ENCODE measurements around the gene PDCD10.

GRCh38 chr3:167762296-167762695, 27.6 kb upstream of the PDCD10 start:
- TF ChIP-seq POLR2AphosphoS5 (IDR thresholded peaks at IDR 0.05; ENCODE audit: low read depth, low read length) (no peak), POLR2A (IDR thresholded peaks at IDR 0.05; ENCODE audit: low read depth, low read length) (no peak), TAF1 (IDR thresholded peaks at IDR 0.05; ENCODE audit: low read depth, low read length) (no peak), POU2F2 (IDR thresholded peaks at IDR 0.05; ENCODE audit: low read depth, low read length) (no peak), SPI1 (IDR thresholded peaks at IDR 0.05; ENCODE audit: low read depth, low read length) (no peak), PAX5 (IDR thresholded peaks at IDR 0.05; ENCODE audit: insufficient read depth, low read length, severe bottlenecking) (no peak)
